ENCODE data around the gene PADI2. TPM values are rescaled to one million over a fixed set of nuclear protein-coding genes. Genes with fewer than 3 reads are reported as not detected.

Gene PADI2
- total RNA-seq (2014; rRNA removed; shearing (Covaris generic)), result 0.12 and 1.3 TPM in 2 replicates

GRCh38 chr1:17119076-17119772, at the start of gene PADI2:
Gene PADI2, minus strand, starts transcription at chr1:17119451. Its CDS starts 80 bp downstream, at chr1:17119371.
- DNase-seq (ENCODE audit: low read depth), result no peak

GRCh38 chr1:17168091-17168876, 49.0 kb upstream of the PADI2 start:
- DNase-seq (ENCODE audit: low read depth), result peak; percentile 100

GRCh38 chr1:17167786-17168090, 48.5 kb upstream of the PADI2 start:
- DNase-seq (ENCODE audit: low read depth), result no peak

GRCh38 chr1:17167041-17167785, 48.0 kb upstream of the PADI2 start:
- DNase-seq (ENCODE audit: low read depth), result peak; percentile 86

GRCh38 chr1:17165823-17166222, 46.6 kb upstream of the PADI2 start:
- DNase-seq (ENCODE audit: low read depth), result no peak

- DNase-seq (ENCODE audit: low read depth), result no peak
Measured at GRCh38 chr1:17163789-17164666, 44.8 kb upstream of the PADI2 start.

GRCh38 chr1:17163371-17163770, 44.1 kb upstream of the PADI2 start:
- no peak for DNase-seq (ENCODE audit: low read depth)

- DNase-seq (ENCODE audit: low read depth), result peak; percentile 97
Measured at GRCh38 chr1:17162941-17163340, 43.7 kb upstream of the PADI2 start.

- DNase-seq (ENCODE audit: low read depth), result peak; percentile 36
Measured at GRCh38 chr1:17161926-17162800, 42.9 kb upstream of the PADI2 start.

- DNase-seq (ENCODE audit: low read depth), result peak; percentile 45
Measured at GRCh38 chr1:17161137-17161740, 42.0 kb upstream of the PADI2 start.

GRCh38 chr1:17158961-17159360, 39.7 kb upstream of the PADI2 start:
- DNase-seq (ENCODE audit: low read depth), result peak; percentile 65

- DNase-seq (ENCODE audit: low read depth), result no peak
Measured at GRCh38 chr1:17156108-17156507, 36.9 kb upstream of the PADI2 start.

- DNase-seq (ENCODE audit: low read depth), result no peak
Measured at GRCh38 chr1:17155257-17155920, 36.1 kb upstream of the PADI2 start.

- DNase-seq (ENCODE audit: low read depth), result no peak
Measured at GRCh38 chr1:17149771-17150170, 30.5 kb upstream of the PADI2 start.

- no peak for DNase-seq (ENCODE audit: low read depth)
Measured at GRCh38 chr1:17148950-17149608, 29.8 kb upstream of the PADI2 start.

- no peak for DNase-seq (ENCODE audit: low read depth)
Measured at GRCh38 chr1:17145648-17146047, 26.4 kb upstream of the PADI2 start.

- no peak for DNase-seq (ENCODE audit: low read depth)
Measured at GRCh38 chr1:17143760-17144159, 24.5 kb upstream of the PADI2 start.

GRCh38 chr1:17141441-17142197, 22.4 kb upstream of the PADI2 start:
- DNase-seq (ENCODE audit: low read depth), result no peak

Measured in M059J (cell line).